ENCODE results near the gene RIPK1.

The RIPK1 gene

GRCh38 chr6:3117912-3118352 is 49.6 kb downstream of the RIPK1 start:
- H3K27me3 ChIP-seq (ENCODE audit: insufficient read depth, low read length): no peaks in the 10 kb centered on the region
- no peaks in the 10 kb centered on the region for H3K9me3 ChIP-seq (ENCODE audit: low read length)

DNA sequence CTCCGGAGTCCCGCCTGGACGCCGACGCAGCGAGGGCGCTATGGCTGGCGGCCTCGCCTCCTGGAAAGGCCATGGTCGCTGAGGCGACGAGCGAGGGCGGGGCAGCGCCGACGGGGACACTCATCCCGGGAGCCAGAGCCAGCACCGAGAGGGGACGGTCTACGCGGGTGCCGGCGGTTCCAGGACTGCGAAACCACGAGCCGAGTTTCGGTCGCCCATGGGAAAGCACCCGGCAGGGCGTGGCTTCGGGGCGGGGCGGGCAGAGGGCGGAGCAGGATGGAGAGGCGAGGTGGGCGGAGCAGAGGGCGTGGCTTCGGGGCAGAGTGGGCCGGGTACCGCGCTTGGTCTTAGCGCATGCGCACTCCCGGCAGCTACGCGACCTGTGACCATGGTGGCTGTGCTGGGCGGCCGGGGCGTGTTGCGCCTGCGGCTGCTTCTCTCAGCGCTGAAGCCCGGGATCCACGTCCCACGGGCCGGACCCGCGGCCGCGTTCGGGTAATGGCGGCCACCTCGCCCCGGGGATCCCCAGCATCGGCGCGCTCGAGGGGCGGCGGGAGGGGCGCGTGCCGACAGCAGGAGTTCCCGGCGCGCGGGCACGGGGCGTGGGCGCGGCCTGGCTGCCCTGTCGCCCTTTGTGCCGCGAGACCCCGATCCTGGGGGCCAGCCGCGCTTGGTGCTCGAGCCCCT is 50.2 kb downstream of the RIPK1 start, which contains the start of gene BPHL:
Gene BPHL (plus strand): TSS at position 359 of the 687 bp plus-strand sequence. CDS start 30 bp downstream, at position 389.
- H3K36me3 ChIP-seq (ENCODE audit: insufficient read depth, low read length): peaks cover 7% of the 10 kb centered on the region
- H3K4me1 ChIP-seq (ENCODE audit: insufficient read depth, low read length): peaks cover 21% of the 10 kb centered on the region
- H3K27me3 ChIP-seq (ENCODE audit: insufficient read depth, low read length): no peaks in the 10 kb centered on the region
- no peaks in the 10 kb centered on the region for H3K9me3 ChIP-seq (ENCODE audit: low read length)
- peak within 1 kb of the TSS; percentile 83 for H3K4me3 ChIP-seq (ENCODE audit: low read length)
- H2AFZ ChIP-seq (ENCODE audit: low read depth, low read length): peak within 1 kb of the TSS; percentile 97

More at GRCh38 chr6:3117912-3118352, 49.6 kb downstream of the RIPK1 start:
- H3K4me3 ChIP-seq (ENCODE audit: low read length): peak overlapping the region; percentile 83
- peaks cover 21% of the 10 kb centered on the region for H3K4me1 ChIP-seq (ENCODE audit: insufficient read depth, low read length)
- peaks cover 9% of the 10 kb centered on the region for H3K36me3 ChIP-seq (ENCODE audit: insufficient read depth, low read length)
- peak overlapping the region; percentile 97 for H2AFZ ChIP-seq (ENCODE audit: low read depth, low read length)

GRCh38 chr6:3119040-3119723 is 50.9 kb downstream of the RIPK1 start:
- H3K36me3 ChIP-seq (ENCODE audit: insufficient read depth, low read length): peaks cover 4% of the 10 kb centered on the region
- H3K4me1 ChIP-seq (ENCODE audit: insufficient read depth, low read length): peaks cover 21% of the 10 kb centered on the region
- H3K4me3 ChIP-seq (ENCODE audit: low read length): peak overlapping the region; percentile 83
- H2AFZ ChIP-seq (ENCODE audit: low read depth, low read length): peak overlapping the region; percentile 63
- H3K9me3 ChIP-seq (ENCODE audit: low read length): no peaks in the 10 kb centered on the region
- H3K27me3 ChIP-seq (ENCODE audit: insufficient read depth, low read length): no peaks in the 10 kb centered on the region

- Histone ChIP-seq H2AFZ (ENCODE audit: low read depth, low read length) (no peak overlapping the region), H3K9me3 (ENCODE audit: low read length) (no peaks in the 10 kb centered on the region), H3K4me3 (ENCODE audit: low read length) (no peak overlapping the region), H3K27me3 (ENCODE audit: insufficient read depth, low read length) (no peaks in the 10 kb centered on the region), H3K36me3 (ENCODE audit: insufficient read depth, low read length) (no peaks in the 10 kb centered on the region), H3K4me1 (ENCODE audit: insufficient read depth, low read length) (peaks cover 21% of the 10 kb centered on the region)
Measured at GRCh38 chr6:3120765-3121089, 52.4 kb downstream of the RIPK1 start.

- no peak overlapping the region for H2AFZ ChIP-seq (ENCODE audit: low read depth, low read length)
- no peak overlapping the region for H3K4me3 ChIP-seq (ENCODE audit: low read length)
- no peaks in the 10 kb centered on the region for H3K36me3 ChIP-seq (ENCODE audit: insufficient read depth, low read length)
- peaks cover 10% of the 10 kb centered on the region for H3K4me1 ChIP-seq (ENCODE audit: insufficient read depth, low read length)
- no peaks in the 10 kb centered on the region for H3K27me3 ChIP-seq (ENCODE audit: insufficient read depth, low read length)
- H3K9me3 ChIP-seq (ENCODE audit: low read length): no peaks in the 10 kb centered on the region
Measured at GRCh38 chr6:3122823-3123182, 54.5 kb downstream of the RIPK1 start.

- no peaks in the 10 kb centered on the region for H3K27me3 ChIP-seq (ENCODE audit: insufficient read depth, low read length)
Measured at GRCh38 chr6:3124667-3125066, 56.4 kb downstream of the RIPK1 start.

DNA sequence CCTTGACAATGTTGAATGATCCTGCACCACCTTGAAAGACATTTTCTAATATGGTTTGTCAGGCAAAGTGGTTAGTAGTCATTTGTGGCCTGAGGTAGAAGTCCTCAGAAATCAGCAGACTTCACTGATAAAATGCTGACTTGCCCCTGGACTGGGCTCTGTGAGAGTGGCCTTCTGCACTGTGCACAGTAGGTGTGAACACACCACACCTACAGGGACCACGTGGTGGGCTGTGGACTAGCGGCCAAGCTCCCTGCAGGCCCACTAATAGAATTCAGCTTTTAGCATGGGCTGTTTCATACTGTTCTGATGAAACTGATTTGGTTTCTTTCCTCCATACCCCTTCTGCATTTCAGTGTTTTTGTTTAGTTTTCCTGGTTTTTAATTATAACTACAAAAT is 57.5 kb downstream of the RIPK1 start:
- Histone ChIP-seq H3K4me3 (ENCODE audit: low read length) (no peak overlapping the region), H3K9me3 (ENCODE audit: low read length) (no peaks in the 10 kb centered on the region), H3K36me3 (ENCODE audit: insufficient read depth, low read length) (peaks cover 20% of the 10 kb centered on the region), H3K4me1 (ENCODE audit: insufficient read depth, low read length) (peaks cover 3% of the 10 kb centered on the region), H2AFZ (ENCODE audit: low read depth, low read length) (no peak overlapping the region), H3K27me3 (ENCODE audit: insufficient read depth, low read length) (no peaks in the 10 kb centered on the region)

More at GRCh38 chr6:3124667-3125066, 56.4 kb downstream of the RIPK1 start:
- Histone ChIP-seq H3K36me3 (ENCODE audit: insufficient read depth, low read length) (peaks cover 11% of the 10 kb centered on the region), H3K4me1 (ENCODE audit: insufficient read depth, low read length) (peaks cover 4% of the 10 kb centered on the region), H2AFZ (ENCODE audit: low read depth, low read length) (no peak overlapping the region), H3K4me3 (ENCODE audit: low read length) (no peak overlapping the region), H3K9me3 (ENCODE audit: low read length) (no peaks in the 10 kb centered on the region)

DNA sequence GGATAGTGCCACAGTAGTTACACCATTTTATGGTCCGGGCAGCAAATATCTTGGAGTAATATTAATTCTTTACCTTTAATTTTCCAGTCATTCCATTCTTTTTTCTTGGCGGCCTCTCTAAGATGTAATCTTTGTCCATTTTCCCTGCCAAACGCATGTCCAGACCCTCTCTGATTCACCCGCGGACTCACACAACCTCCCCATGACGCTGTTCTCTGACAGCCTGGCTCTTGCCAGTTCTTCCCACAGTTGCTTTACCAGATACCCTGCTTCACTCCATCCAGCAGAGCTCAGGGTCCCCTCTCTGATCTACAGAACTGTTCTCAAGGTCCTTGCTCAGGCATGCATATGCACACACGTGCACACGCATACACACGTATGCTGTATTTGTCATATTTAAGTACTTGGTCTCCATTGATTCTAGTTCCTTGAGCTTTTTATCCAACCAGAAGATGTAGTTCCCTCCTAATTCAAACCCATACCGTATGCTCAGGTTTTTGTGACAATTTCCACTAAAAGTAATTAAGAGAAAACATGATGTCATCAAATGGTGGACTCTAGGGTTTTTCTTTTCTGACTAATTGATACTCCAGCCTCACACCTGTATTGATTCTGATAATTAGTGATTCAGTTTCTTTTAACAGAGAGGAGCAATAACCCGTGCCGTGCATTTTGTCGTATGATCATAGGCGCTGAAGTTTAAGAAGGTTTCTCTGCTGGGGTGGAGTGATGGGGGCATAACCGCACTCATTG is 60.2 kb downstream of the RIPK1 start:
- H3K27me3 ChIP-seq (ENCODE audit: insufficient read depth, low read length): no peaks in the 10 kb centered on the region
- peaks cover 41% of the 10 kb centered on the region for H3K36me3 ChIP-seq (ENCODE audit: insufficient read depth, low read length)
- no peaks in the 10 kb centered on the region for H3K4me1 ChIP-seq (ENCODE audit: insufficient read depth, low read length)
- no peak overlapping the region for H2AFZ ChIP-seq (ENCODE audit: low read depth, low read length)
- H3K9me3 ChIP-seq (ENCODE audit: low read length): no peaks in the 10 kb centered on the region
- H3K4me3 ChIP-seq (ENCODE audit: low read length): no peak overlapping the region

- no peak overlapping the region for H2AFZ ChIP-seq (ENCODE audit: low read depth, low read length)
- no peaks in the 10 kb centered on the region for H3K27me3 ChIP-seq (ENCODE audit: insufficient read depth, low read length)
- no peaks in the 10 kb centered on the region for H3K9me3 ChIP-seq (ENCODE audit: low read length)
- no peaks in the 10 kb centered on the region for H3K4me1 ChIP-seq (ENCODE audit: insufficient read depth, low read length)
- peaks cover 57% of the 10 kb centered on the region for H3K36me3 ChIP-seq (ENCODE audit: insufficient read depth, low read length)
- no peak overlapping the region for H3K4me3 ChIP-seq (ENCODE audit: low read length)
Measured at GRCh38 chr6:3131695-3132094, 63.4 kb downstream of the RIPK1 start.

DNA sequence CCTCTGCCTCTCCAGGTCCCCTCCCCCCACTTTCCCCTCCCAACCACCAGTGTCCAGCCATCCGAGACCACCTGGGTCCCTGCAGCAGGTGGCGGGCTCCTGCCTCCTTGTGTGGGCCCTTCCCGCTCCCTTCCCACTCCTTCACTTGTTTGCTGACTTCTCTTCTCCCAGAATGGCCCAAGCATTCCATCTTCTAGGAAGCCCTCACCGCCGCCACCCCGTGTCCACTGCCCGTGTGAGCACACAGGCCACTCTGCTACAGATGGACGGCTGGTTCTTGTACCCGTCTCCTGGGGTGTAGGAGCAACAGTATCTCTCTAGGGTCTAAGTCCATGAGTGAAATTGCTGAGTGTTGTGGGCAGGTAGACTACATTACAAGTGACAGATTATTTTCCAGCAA is 65.2 kb downstream of the RIPK1 start:
- Histone ChIP-seq H3K27me3 (ENCODE audit: insufficient read depth, low read length) (no peaks in the 10 kb centered on the region), H2AFZ (ENCODE audit: low read depth, low read length) (no peak overlapping the region), H3K4me1 (ENCODE audit: insufficient read depth, low read length) (no peaks in the 10 kb centered on the region), H3K36me3 (ENCODE audit: insufficient read depth, low read length) (peaks cover 74% of the 10 kb centered on the region), H3K9me3 (ENCODE audit: low read length) (no peaks in the 10 kb centered on the region), H3K4me3 (ENCODE audit: low read length) (no peak overlapping the region)

- Histone ChIP-seq H3K4me1 (ENCODE audit: insufficient read depth, low read length) (no peaks in the 10 kb centered on the region), H2AFZ (ENCODE audit: low read depth, low read length) (no peak overlapping the region), H3K9me3 (ENCODE audit: low read length) (no peaks in the 10 kb centered on the region), H3K27me3 (ENCODE audit: insufficient read depth, low read length) (no peaks in the 10 kb centered on the region), H3K36me3 (ENCODE audit: insufficient read depth, low read length) (peaks cover 76% of the 10 kb centered on the region), H3K4me3 (ENCODE audit: low read length) (no peak overlapping the region)
Measured at GRCh38 chr6:3135668-3136291, 67.5 kb downstream of the RIPK1 start.

DNA sequence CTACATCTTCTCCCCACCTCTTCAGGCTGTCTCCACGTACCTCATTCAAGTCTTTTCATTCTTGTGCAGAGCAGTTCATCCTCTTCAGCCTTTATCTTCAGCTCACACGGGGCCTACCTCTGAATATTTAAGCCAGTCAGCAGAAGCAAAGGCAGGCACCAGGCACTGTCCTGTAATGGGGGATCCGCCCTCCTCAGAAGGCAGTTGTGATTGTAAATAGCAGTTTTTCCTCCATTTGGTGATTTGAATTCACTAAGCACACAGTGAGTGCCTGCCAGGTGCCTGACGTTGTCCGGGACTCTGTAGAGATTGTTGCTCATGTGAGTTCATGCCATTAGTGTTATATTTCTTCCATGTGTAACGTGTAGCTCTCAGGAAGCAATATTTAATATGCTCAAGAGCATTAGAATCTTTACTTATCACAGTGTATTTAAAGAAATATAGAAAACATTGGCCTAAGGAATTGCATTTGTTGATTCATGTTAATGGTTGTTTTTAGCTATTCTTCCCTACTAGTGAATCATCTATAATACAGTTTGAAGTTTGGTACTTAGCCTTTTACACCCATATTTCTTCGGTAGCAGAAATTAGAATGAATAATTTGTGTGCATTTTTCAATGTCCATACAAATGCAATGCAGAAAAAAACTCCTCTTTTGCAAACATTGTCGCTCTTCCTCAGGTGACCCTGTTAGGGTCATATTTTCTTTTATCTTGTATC is 68.2 kb downstream of the RIPK1 start:
- Histone ChIP-seq H3K27me3 (ENCODE audit: insufficient read depth, low read length) (no peaks in the 10 kb centered on the region), H3K36me3 (ENCODE audit: insufficient read depth, low read length) (peaks cover 76% of the 10 kb centered on the region), H3K4me1 (ENCODE audit: insufficient read depth, low read length) (no peaks in the 10 kb centered on the region), H2AFZ (ENCODE audit: low read depth, low read length) (no peak overlapping the region), H3K4me3 (ENCODE audit: low read length) (no peak overlapping the region), H3K9me3 (ENCODE audit: low read length) (no peaks in the 10 kb centered on the region)
